Gastroesophageal sphincter (tissue), 4 donors: ENCODE measurements around the gene SGPP1. TPM values are rescaled to one million over a fixed set of nuclear protein-coding genes. Genes with fewer than 3 reads are reported as not detected.
"Not testable (repeated sequence)": the region's sequence is repeated elsewhere in the genome, so short reads cannot be mapped to it uniquely, and the experiment has no call there.

ENCODE experiments used
- ATAC-seq: fragments of 150-250 bp; one replicate; pipeline ENCODE4 v1.9.1; 2016; ENCODE audit warnings: mild to moderate bottlenecking, moderate library complexity
- H3K27ac ChIP-seq, 4 donors: fragments of 200-600 bp; sonication (generic) in 3 of 4; 1 replicate in 3 of 4; 2 replicates in 1 of 4; pipeline ENCODE4 v1.5.1; 2016 to 2019
- H3K27me3 ChIP-seq: fragments of 200-600 bp; sonication (generic); one replicate; pipeline ENCODE4 v1.5.1; 2019
- H3K36me3 ChIP-seq, 2 donors: fragments of 200-600 bp; sonication (generic); one replicate each; pipeline ENCODE4 v1.5.1; 2019; ENCODE audit warnings: control low read depth in 1 of 2
- H3K4me1 ChIP-seq, 3 donors: fragments of 200-600 bp; sonication (generic); 1 replicate in 2 of 3; 2 replicates in 1 of 3; pipeline ENCODE4 v1.5.1; 2016 to 2019; ENCODE audit warnings: control low read depth in 2 of 3
- H3K4me3 ChIP-seq, 2 donors: fragments of 200-600 bp; sonication (generic); one replicate each; pipeline ENCODE4 v1.5.1; 2019; ENCODE audit warnings: mild to moderate bottlenecking in 1 of 2, moderate library complexity in 1 of 2
- H3K9me3 ChIP-seq, 3 donors: fragments of 200-600 bp; sonication (generic); one replicate each; pipeline ENCODE4 v1.5.1; 2017 to 2019; ENCODE audit warnings: control low read depth in 2 of 3
- CTCF ChIP-seq, 4 experiments: fragments of 200-600 bp in 2 of 4; fragments of 450-650 bp in 2 of 4; sonication (generic) in 1 of 4; IDR thresholded peaks; one replicate each; pipeline ENCODE4 v1.5.1; 2017 to 2019; ENCODE audit warnings: antibody characterized with exemption in 4 of 4, mild to moderate bottlenecking in 2 of 4, moderate library complexity in 2 of 4
- EP300 ChIP-seq: sonication (generic); formaldehyde crosslinking; IDR thresholded peaks from one replicate; pipeline ENCODE4 v1.6.1; 2017; ENCODE audit warnings: antibody characterized with exemption, mild to moderate bottlenecking
- POLR2A ChIP-seq, 2 donors: fragments of 450-650 bp; IDR thresholded peaks; one replicate each; pipeline ENCODE4 v1.6.1; 2017; ENCODE audit warnings: antibody characterized with exemption in 2 of 2, mild to moderate bottlenecking in 2 of 2, moderate library complexity in 1 of 2
- POLR2AphosphoS5 ChIP-seq: sonication (generic); formaldehyde crosslinking; IDR thresholded peaks from one replicate; pipeline ENCODE4 v1.6.1; 2017; ENCODE audit warnings: antibody characterized with exemption
- WGBS, 2 donors: methylation state at CpG; one replicate each; pipeline ENCODE4 v1.1.5; 2018; ENCODE audit warnings: low coverage in 1 of 2; 5-methylcytosine and 5-hydroxymethylcytosine counted together
- total RNA-seq, 4 donors: library from RNA; depleted of rRNA; stranded (reverse); fragments of >200 nt; gene quantifications; one replicate each; pipeline ENCODE4 v1.1.0, GENCODE V29; 2016

SGPP1 gene
- total RNA-seq, 4 donors from 2014 or later: 14.9 to 28.9 (median 17.9) TPM

GRCh38 chr14:63759456-63759855 is 31.6 kb upstream of the SGPP1 start:
- Histone ChIP-seq H3K36me3 (no peaks in the 10 kb centered on the region), H3K4me1 (no peaks in the 10 kb centered on the region), H3K9me3 (no peaks in the 10 kb centered on the region), H3K27ac (no peak overlapping the region), H3K27me3 (no peaks in the 10 kb centered on the region), H3K4me3 (no peak overlapping the region)
- ATAC-seq: no peak
- 48 to 49% methylated on average over 5 of the region's 5 CpGs for WGBS, 2 donors
- TF ChIP-seq POLR2A (IDR thresholded peaks at IDR 0.05): no peak
- no peak for TF ChIP-seq CTCF (IDR thresholded peaks at IDR 0.05)
- TF ChIP-seq EP300: no peak
- TF ChIP-seq POLR2AphosphoS5: no peak

GRCh38 chr14:63757211-63757610 is 29.3 kb upstream of the SGPP1 start:
- ATAC-seq: no peak
- Histone ChIP-seq H3K27me3 (no peaks in the 10 kb centered on the region), H3K4me3 (no peak overlapping the region), H3K4me1 (no peaks in the 10 kb centered on the region), H3K9me3 (no peaks in the 10 kb centered on the region), H3K27ac (no peak overlapping the region), H3K36me3 (no peaks in the 10 kb centered on the region)
- no peak for TF ChIP-seq POLR2AphosphoS5
- no peak for TF ChIP-seq POLR2A (IDR thresholded peaks at IDR 0.05)
- no peak for TF ChIP-seq CTCF (IDR thresholded peaks at IDR 0.05)
- no peak for TF ChIP-seq EP300

- 71 to 97% methylated on average over 4 to 6 of the region's 6 CpGs for WGBS, 2 donors
- Histone ChIP-seq H3K9me3 (no peaks in the 10 kb centered on the region), H3K27me3 (no peaks in the 10 kb centered on the region), H3K27ac (no peak overlapping the region), H3K4me3 (no peak overlapping the region), H3K36me3 (no peaks in the 10 kb centered on the region), H3K4me1 (no peaks in the 10 kb centered on the region)
- no peak for TF ChIP-seq POLR2A (IDR thresholded peaks at IDR 0.05)
- TF ChIP-seq CTCF (IDR thresholded peaks at IDR 0.05): no peak
- no peak for TF ChIP-seq POLR2AphosphoS5
- no peak for TF ChIP-seq EP300
- no peak for ATAC-seq
Observed at GRCh38 chr14:63752449-63753169, 24.7 kb upstream of the SGPP1 start.

- H3K4me3 ChIP-seq, H3K36me3 ChIP-seq, H3K9me3 ChIP-seq, H3K27ac ChIP-seq, H3K27me3 ChIP-seq, ATAC-seq, H3K4me1 ChIP-seq: not testable (repeated sequence)
- WGBS, 2 donors: no CpG with 5 or more reads among the region's 39 CpGs
Observed at GRCh38 chr14:63751076-63751475, 23.2 kb upstream of the SGPP1 start.

- Histone ChIP-seq H3K4me3 (no peak overlapping the region), H3K9me3 (no peaks in the 10 kb centered on the region), H3K4me1 (no peaks in the 10 kb centered on the region), H3K27me3 (peaks cover 12% of the 10 kb centered on the region), H3K36me3 (no peaks in the 10 kb centered on the region), H3K27ac (no peak overlapping the region)
- no peak for TF ChIP-seq EP300
- no peak for TF ChIP-seq CTCF (IDR thresholded peaks at IDR 0.05)
- TF ChIP-seq POLR2AphosphoS5: no peak
- TF ChIP-seq POLR2A (IDR thresholded peaks at IDR 0.05): no peak
- WGBS, 2 donors: 43 to 53% methylated on average over 3 of the region's 3 CpGs
- no peak for ATAC-seq
Observed at GRCh38 chr14:63747846-63748245, 20.0 kb upstream of the SGPP1 start.
